Measurements from ENCODE around the gene CATSPER3.

The CATSPER3 gene

GRCh38 chr5:135053278-135053677 lies 85.6 kb downstream of the CATSPER3 start:
- Mint-ChIP-seq H3K36me3 (ENCODE audit: low read depth) (no peaks in the 10 kb centered on the region), H3K9me3 (no peaks in the 10 kb centered on the region), H3K27ac (no peak overlapping the region), H3K4me1 (peaks cover 34% of the 10 kb centered on the region), H3K4me3 (no peak overlapping the region), H3K27me3 (ENCODE audit: low read depth, poor library complexity) (peaks cover 67% of the 10 kb centered on the region)
- TF ChIP-seq CTCF (IDR thresholded peaks at IDR 0.05), result no peak
- no peak for DNase-seq

- no peak for TF ChIP-seq CTCF (IDR thresholded peaks at IDR 0.05)
- Mint-ChIP-seq H3K36me3 (ENCODE audit: low read depth) (no peaks in the 10 kb centered on the region), H3K9me3 (no peaks in the 10 kb centered on the region), H3K4me1 (peaks cover 34% of the 10 kb centered on the region), H3K4me3 (peak overlapping the region; percentile 28), H3K27ac (no peak overlapping the region), H3K27me3 (ENCODE audit: low read depth, poor library complexity) (peaks cover 63% of the 10 kb centered on the region)
- DNase-seq, result no peak
Observed at GRCh38 chr5:135053989-135054388, 86.3 kb downstream of the CATSPER3 start.

- no peak for DNase-seq
- no peaks in the 10 kb centered on the region for H3K36me3 Mint-ChIP-seq (ENCODE audit: low read depth)
Observed at GRCh38 chr5:135054546-135054945, 86.8 kb downstream of the CATSPER3 start.

GRCh38 chr5:135055396-135055795 lies 87.7 kb downstream of the CATSPER3 start:
- H3K27ac Mint-ChIP-seq, result no peak overlapping the region
- no peaks in the 10 kb centered on the region for H3K36me3 Mint-ChIP-seq (ENCODE audit: low read depth)
- no peak overlapping the region for H3K4me3 Mint-ChIP-seq
- peaks cover 59% of the 10 kb centered on the region for H3K27me3 Mint-ChIP-seq (ENCODE audit: low read depth, poor library complexity)
- no peaks in the 10 kb centered on the region for H3K9me3 Mint-ChIP-seq
- DNase-seq, result no peak
- no peak for TF ChIP-seq CTCF (IDR thresholded peaks at IDR 0.05)
- peaks cover 34% of the 10 kb centered on the region for H3K4me1 Mint-ChIP-seq

More at GRCh38 chr5:135054546-135054945, 86.8 kb downstream of the CATSPER3 start:
- peak overlapping the region; percentile 28 for H3K4me3 Mint-ChIP-seq
- H3K27me3 Mint-ChIP-seq (ENCODE audit: low read depth, poor library complexity), result peaks cover 63% of the 10 kb centered on the region
- no peaks in the 10 kb centered on the region for H3K9me3 Mint-ChIP-seq
- no peak for TF ChIP-seq CTCF (IDR thresholded peaks at IDR 0.05)
- no peak overlapping the region for H3K27ac Mint-ChIP-seq
- peaks cover 34% of the 10 kb centered on the region for H3K4me1 Mint-ChIP-seq

- no peak overlapping the region for H3K4me3 Mint-ChIP-seq
- no peak for TF ChIP-seq CTCF (IDR thresholded peaks at IDR 0.05)
- H3K27ac Mint-ChIP-seq, result no peak overlapping the region
- DNase-seq, result no peak
- no peaks in the 10 kb centered on the region for H3K9me3 Mint-ChIP-seq
- no peaks in the 10 kb centered on the region for H3K36me3 Mint-ChIP-seq (ENCODE audit: low read depth)
- H3K27me3 Mint-ChIP-seq (ENCODE audit: low read depth, poor library complexity), result peaks cover 58% of the 10 kb centered on the region
- peaks cover 26% of the 10 kb centered on the region for H3K4me1 Mint-ChIP-seq
Observed at GRCh38 chr5:135056316-135057030, 88.8 kb downstream of the CATSPER3 start.

- Mint-ChIP-seq H3K27me3 (ENCODE audit: low read depth, poor library complexity) (peaks cover 51% of the 10 kb centered on the region), H3K9me3 (no peaks in the 10 kb centered on the region)
- DNase-seq, result no peak
Observed at GRCh38 chr5:135057233-135057632, 89.5 kb downstream of the CATSPER3 start.

More at GRCh38 chr5:135057233-135057632, 89.5 kb downstream of the CATSPER3 start:
- no peaks in the 10 kb centered on the region for H3K36me3 Mint-ChIP-seq (ENCODE audit: low read depth)
- peaks cover 18% of the 10 kb centered on the region for H3K4me1 Mint-ChIP-seq
- no peak for TF ChIP-seq CTCF (IDR thresholded peaks at IDR 0.05)
- no peak overlapping the region for H3K27ac Mint-ChIP-seq
- H3K4me3 Mint-ChIP-seq, result no peak overlapping the region

All from nephron progenitor cell (in vitro differentiated cells).